Loucy (cell line): Measurements from ENCODE around the gene BCR.

Experiments used
- EZH2phosphoT487 ChIP-seq: fragments of 200-600 bp; IDR thresholded peaks from 2 replicates; pipeline ENCODE4 v1.6.1; 2018; ENCODE audit warnings: antibody characterized with exemption, mild to moderate bottlenecking, moderate library complexity, borderline replicate concordance
- TF ChIP-seq, protein P1 (sequence below): fragments of 200-600 bp; sonication (generic); conservative IDR thresholded peaks from 2 replicates; pipeline ENCODE4 v1.5.1; 2014; ENCODE audit warnings: mild to moderate bottlenecking, antibody characterized with exemption, low read length

DNA sequence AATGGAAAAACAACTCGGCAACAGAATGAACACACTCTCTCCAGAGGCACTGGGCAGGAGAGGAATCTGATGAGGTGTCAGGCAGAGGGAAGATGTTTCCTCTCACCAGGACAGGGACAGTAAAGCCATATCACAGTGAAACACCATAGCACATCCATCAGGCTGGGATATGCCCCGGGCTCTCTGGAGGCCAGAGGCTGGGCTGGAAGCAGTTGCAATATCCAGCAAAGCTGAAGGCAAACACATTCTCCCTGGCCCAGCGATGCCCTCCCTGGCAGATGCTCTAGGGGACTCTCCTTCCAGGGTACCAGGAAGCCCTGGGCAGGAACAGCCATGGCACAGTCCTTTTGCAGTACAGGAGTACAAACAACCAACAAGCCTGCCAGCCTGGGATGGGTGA is 49.6 kb upstream of the BCR start:
- TF ChIP-seq, protein P1, sequence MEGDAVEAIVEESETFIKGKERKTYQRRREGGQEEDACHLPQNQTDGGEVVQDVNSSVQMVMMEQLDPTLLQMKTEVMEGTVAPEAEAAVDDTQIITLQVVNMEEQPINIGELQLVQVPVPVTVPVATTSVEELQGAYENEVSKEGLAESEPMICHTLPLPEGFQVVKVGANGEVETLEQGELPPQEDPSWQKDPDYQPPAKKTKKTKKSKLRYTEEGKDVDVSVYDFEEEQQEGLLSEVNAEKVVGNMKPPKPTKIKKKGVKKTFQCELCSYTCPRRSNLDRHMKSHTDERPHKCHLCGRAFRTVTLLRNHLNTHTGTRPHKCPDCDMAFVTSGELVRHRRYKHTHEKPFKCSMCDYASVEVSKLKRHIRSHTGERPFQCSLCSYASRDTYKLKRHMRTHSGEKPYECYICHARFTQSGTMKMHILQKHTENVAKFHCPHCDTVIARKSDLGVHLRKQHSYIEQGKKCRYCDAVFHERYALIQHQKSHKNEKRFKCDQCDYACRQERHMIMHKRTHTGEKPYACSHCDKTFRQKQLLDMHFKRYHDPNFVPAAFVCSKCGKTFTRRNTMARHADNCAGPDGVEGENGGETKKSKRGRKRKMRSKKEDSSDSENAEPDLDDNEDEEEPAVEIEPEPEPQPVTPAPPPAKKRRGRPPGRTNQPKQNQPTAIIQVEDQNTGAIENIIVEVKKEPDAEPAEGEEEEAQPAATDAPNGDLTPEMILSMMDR = no peak
- TF ChIP-seq EZH2phosphoT487 = no peak
